HL-60 (cell line): ENCODE results near the gene CNOT3.
"Not testable (repeated sequence)": the region's sequence is repeated elsewhere in the genome, so short reads cannot be mapped to it uniquely, and the experiment has no call there.

Source experiments
- DNase-seq, 2 experiments: peaks; one replicate each; pipeline ENCODE4 v3.0.0-alpha.2; 2010 to 2020; ENCODE audit warnings: low read depth in 1 of 2, low spot score in 1 of 2
- H3K27ac ChIP-seq: fragments of 250-450 bp; sonication (Bioruptor Pico); replicated peaks from 2 replicates; pipeline ENCODE4 v1.5.1; 2020; ENCODE audit warnings: mild to moderate bottlenecking, moderate library complexity
- H3K27me3 ChIP-seq: fragments of 250-450 bp; sonication (Bioruptor Pico); 2 replicates; pipeline ENCODE4 v1.5.1; 2021; ENCODE audit warnings: mild to moderate bottlenecking, moderate library complexity; ENCODE audit not compliant: insufficient read depth, poor library complexity, severe bottlenecking
- H3K4me3 ChIP-seq: replicated peaks from 2 replicates; pipeline ENCODE4 v1.5.1; 2011; ENCODE audit warnings: mild to moderate bottlenecking, control low read depth, low read length; ENCODE audit not compliant: insufficient read depth
- GABPA ChIP-seq: IDR thresholded peaks from 2 replicates; pipeline ENCODE4 v1.6.1; 2012; ENCODE audit warnings: low read depth
- POLR2AphosphoS5 ChIP-seq: IDR thresholded peaks from 2 replicates; pipeline ENCODE4 v1.6.1; 2012; ENCODE audit warnings: low read depth
- SPI1 ChIP-seq: IDR thresholded peaks from 2 replicates; pipeline ENCODE4 v1.6.1; 2012; ENCODE audit warnings: low read depth, mild to moderate bottlenecking, borderline replicate concordance
- TF ChIP-seq, protein P1 (sequence below): IDR thresholded peaks from one replicate; pipeline ENCODE4 v1.5.1; 2011; ENCODE audit warnings: low read length, control low read depth, inconsistent platforms; ENCODE audit not compliant: insufficient read depth
- TF ChIP-seq, protein P2 (sequence below): IDR thresholded peaks from 2 replicates; pipeline ENCODE4 v1.6.1; 2012; ENCODE audit warnings: low read depth; ENCODE audit not compliant: insufficient replicate concordance

Gene CNOT3

DNA sequence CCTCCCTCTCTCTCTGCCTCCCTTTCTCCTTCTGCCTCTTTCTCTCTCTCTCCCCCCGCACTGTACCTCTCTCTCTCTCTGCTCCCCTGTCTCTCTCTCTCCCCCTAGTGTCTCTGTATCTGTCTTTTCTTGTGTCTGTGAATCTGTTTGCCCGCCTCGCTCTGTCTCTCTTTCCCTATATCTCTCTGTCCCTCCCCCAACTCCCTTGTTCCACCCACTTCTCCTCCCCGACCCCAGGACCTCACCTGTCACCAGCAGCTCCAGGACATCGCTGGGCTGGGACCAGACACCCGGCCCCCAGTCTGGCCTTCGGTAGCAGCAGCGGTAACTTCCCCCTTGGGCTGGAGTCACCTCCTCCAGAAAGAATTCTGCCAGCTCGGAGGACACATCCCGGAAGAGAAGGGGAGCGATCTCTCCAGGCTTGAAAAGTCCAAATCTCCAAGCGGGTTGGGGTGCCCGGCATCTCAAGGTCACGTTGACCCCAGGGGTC is 40.9 kb upstream of the CNOT3 start:
- Histone ChIP-seq H3K4me3 (peak overlapping the region; percentile 40), H3K27ac (peak overlapping the region; percentile 54), H3K27me3 (no peaks in the 10 kb centered on the region)
- TF ChIP-seq, protein P1, sequence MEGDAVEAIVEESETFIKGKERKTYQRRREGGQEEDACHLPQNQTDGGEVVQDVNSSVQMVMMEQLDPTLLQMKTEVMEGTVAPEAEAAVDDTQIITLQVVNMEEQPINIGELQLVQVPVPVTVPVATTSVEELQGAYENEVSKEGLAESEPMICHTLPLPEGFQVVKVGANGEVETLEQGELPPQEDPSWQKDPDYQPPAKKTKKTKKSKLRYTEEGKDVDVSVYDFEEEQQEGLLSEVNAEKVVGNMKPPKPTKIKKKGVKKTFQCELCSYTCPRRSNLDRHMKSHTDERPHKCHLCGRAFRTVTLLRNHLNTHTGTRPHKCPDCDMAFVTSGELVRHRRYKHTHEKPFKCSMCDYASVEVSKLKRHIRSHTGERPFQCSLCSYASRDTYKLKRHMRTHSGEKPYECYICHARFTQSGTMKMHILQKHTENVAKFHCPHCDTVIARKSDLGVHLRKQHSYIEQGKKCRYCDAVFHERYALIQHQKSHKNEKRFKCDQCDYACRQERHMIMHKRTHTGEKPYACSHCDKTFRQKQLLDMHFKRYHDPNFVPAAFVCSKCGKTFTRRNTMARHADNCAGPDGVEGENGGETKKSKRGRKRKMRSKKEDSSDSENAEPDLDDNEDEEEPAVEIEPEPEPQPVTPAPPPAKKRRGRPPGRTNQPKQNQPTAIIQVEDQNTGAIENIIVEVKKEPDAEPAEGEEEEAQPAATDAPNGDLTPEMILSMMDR: no peak
- TF ChIP-seq, protein P2, sequence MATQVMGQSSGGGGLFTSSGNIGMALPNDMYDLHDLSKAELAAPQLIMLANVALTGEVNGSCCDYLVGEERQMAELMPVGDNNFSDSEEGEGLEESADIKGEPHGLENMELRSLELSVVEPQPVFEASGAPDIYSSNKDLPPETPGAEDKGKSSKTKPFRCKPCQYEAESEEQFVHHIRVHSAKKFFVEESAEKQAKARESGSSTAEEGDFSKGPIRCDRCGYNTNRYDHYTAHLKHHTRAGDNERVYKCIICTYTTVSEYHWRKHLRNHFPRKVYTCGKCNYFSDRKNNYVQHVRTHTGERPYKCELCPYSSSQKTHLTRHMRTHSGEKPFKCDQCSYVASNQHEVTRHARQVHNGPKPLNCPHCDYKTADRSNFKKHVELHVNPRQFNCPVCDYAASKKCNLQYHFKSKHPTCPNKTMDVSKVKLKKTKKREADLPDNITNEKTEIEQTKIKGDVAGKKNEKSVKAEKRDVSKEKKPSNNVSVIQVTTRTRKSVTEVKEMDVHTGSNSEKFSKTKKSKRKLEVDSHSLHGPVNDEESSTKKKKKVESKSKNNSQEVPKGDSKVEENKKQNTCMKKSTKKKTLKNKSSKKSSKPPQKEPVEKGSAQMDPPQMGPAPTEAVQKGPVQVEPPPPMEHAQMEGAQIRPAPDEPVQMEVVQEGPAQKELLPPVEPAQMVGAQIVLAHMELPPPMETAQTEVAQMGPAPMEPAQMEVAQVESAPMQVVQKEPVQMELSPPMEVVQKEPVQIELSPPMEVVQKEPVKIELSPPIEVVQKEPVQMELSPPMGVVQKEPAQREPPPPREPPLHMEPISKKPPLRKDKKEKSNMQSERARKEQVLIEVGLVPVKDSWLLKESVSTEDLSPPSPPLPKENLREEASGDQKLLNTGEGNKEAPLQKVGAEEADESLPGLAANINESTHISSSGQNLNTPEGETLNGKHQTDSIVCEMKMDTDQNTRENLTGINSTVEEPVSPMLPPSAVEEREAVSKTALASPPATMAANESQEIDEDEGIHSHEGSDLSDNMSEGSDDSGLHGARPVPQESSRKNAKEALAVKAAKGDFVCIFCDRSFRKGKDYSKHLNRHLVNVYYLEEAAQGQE: no peak
- TF ChIP-seq POLR2AphosphoS5: no peak
- no peak for TF ChIP-seq SPI1
- TF ChIP-seq GABPA: no peak
- DNase-seq: peak; percentile 46 to 71

DNA sequence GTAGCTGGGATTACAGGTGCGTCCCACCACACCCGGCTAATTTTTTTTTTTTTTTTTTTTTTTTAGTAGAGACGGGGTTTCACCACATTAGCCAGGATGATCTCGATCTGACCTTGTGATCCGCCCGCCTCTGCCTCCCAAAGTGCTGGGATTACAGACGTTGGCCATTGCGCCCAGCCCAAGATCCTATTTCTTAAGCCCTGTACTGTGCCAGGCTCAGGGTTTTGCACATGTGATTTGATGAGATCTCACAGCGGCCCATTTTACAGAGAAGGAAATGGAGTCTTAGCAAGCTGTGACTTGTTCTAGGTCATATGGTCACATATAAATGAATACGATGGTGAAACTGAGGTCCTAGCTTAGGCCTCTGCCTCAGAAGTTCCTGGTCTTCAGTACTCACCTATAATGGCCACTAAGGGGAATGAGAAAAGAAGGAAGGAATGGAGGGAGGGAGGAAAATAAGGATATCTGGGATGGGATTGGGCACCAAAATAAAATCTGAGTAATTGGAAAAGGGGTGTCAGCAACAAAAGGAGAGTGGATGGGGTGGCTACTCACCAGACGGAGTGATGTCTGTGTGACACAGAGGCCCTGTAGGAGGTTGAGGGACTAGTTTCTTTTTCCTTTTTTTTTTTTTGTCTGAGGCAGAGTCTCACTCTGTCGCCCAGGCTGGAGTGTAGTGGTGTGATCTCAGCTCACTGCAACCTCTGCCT is 38.2 kb upstream of the CNOT3 start:
- TF ChIP-seq POLR2AphosphoS5 (no peak), GABPA (no peak), SPI1 (no peak)
- TF ChIP-seq, protein P2: no peak
- TF ChIP-seq, protein P1: no peak

GRCh38 chr19:54099903-54100255 is 37.7 kb upstream of the CNOT3 start:
- not testable (repeated sequence) for DNase-seq, H3K27me3 ChIP-seq
- peak overlapping the region; percentile 78 for H3K27ac ChIP-seq
- H3K4me3 ChIP-seq: peak overlapping the region; percentile 49

More for the DNA sequence above, 38.2 kb upstream of the CNOT3 start:
- Histone ChIP-seq H3K27ac (peak overlapping the region; percentile 78; the same call in 1 of the 2 replicates), H3K4me3 (no peak overlapping the region), H3K27me3 (no peaks in the 10 kb centered on the region)
- DNase-seq: no peak

- Histone ChIP-seq H3K27me3 (no peaks in the 10 kb centered on the region), H3K4me3 (peak within 1 kb of the TSS; percentile 49), H3K27ac (peak within 1 kb of the TSS; percentile 78)
- DNase-seq: peak in 1 of 2 experiments; percentile 90
- TF ChIP-seq POLR2AphosphoS5 (peak; percentile 75; the same call in 1 of the 2 replicates), GABPA (no peak), SPI1 (peak; percentile 81; the same call in 1 of the 2 replicates)
- TF ChIP-seq, protein P2: no peak
- TF ChIP-seq, protein P1: no peak
These were observed 37.0 kb upstream of the CNOT3 start, which contains the start of gene OSCAR for GRCh38 chr19:54100561-54100960. OSCAR (minus strand) TSS chr19:54100803; CDS start chr19:54100792, 11 bp downstream.
